ENCODE results near the gene HSPB2.

Gene HSPB2

DNA sequence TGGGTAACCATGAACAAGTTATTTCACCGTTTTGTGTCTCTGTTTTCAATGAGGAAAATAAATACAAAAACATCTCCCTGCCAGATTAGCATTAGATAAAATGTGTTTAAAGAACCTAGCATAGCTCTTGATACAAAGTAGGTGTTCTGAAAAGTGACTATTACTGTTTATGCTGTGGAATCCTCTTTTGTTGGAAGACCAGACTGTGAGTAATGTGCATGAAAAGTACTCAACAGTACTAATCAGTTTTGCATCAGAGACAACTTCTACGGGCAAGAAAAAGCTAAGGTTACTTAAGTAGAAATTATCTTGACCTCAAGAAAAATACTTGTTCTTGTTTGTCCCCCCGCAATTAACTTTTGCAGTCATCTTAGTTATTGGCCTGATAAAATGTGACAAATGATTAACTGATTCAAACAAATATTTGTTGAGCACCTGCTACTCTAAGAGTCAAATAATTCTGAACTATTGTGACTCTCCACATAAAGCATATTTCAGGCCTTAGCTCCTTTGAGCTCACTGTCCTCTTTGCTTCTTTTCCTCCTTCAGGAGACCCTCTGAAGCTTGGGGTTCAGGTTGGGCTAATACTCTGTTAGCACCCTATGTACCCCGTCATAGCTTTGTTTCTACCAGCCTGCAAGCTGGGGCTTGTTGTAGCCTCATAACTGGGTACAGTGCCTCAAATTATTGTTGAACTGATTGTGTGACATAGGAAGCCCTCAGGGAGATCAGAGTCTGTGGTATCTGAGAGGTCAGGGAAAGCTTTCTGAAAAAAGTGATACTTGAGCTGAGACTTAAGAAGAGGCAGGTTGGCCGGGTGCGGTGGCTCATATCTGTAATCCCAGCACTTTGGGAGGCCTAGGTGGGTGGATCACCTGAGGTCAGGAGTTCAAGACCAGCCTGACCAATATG lies 49.1 kb downstream of the HSPB2 start:
- TF ChIP-seq GATA3 (IDR thresholded peaks at IDR 0.05; ENCODE audit: low read depth, low read length) = no peak
- TF ChIP-seq GATA2 (IDR thresholded peaks at IDR 0.05; ENCODE audit: low read depth, low read length) = no peak
